K562 (cell line): ENCODE results near the gene NAA10. TPM values are rescaled to one million over a fixed set of nuclear protein-coding genes. Genes with fewer than 3 reads are reported as not detected.

Experiments used
- ATAC-seq: fragments of 200-7000 bp; cut with Tn5 transposase; 3 replicates; pipeline ENCODE4 v1.9.1; 2020; ENCODE audit warnings: moderate library complexity
- BruUV-seq: library from RNA; stranded (reverse); fragments of 400-500 nt; replicated peaks from 2 replicates; lab custom pipeline; 2021; lab: Mats Ljungman, UMichigan
- CTCF ChIA-PET: fragments of 300-600 bp; formaldehyde crosslinking; extraction: SDS; loops from one replicate; lab custom pipeline; 2021; ENCODE audit warnings: low intra/inter-chr PET ratio; lab: Yijun Ruan, JAX
- POLR2A ChIA-PET: fragments of 300-600, 350-650 bp; sonication (Branson Sonifier 250); formaldehyde crosslinking; extraction: SDS; loops from one replicate; lab custom pipeline; 2021; ENCODE audit warnings: antibody characterized with exemption, inconsistent platforms; lab: Yijun Ruan, JAX
- DNase-seq, 4 experiments: peaks; one replicate each; pipeline versions ENCODE4 v3.0.0 to v3.0.0-alpha.2; 2011 to 2018; ENCODE audit warnings: low spot score in 3 of 4, mixed read lengths in 3 of 4; ENCODE audit errors: extremely low read depth in 1 of 4
- FAIRE-seq: peaks from 2 replicates; lab custom pipeline; 2011; peaks lifted over from hg19 to GRCh38; lab: Jason Lieb, UNC
- H2AFZ ChIP-seq: 2 replicates; pipeline ENCODE4 v1.6.0; 2011; ENCODE audit warnings: low read depth, low read length, control low read depth, inconsistent platforms
- H3K27ac ChIP-seq: fragments of 200-600 bp; 3 replicates; pipeline ENCODE4 v1.8.0; 2011; ENCODE audit warnings: low read depth, mild to moderate bottlenecking, control low read depth, inconsistent platforms, low read length, moderate library complexity, mixed read lengths; ENCODE audit errors: extremely low read depth
- H3K27me3 ChIP-seq, 2 experiments: fragments of 300-600 bp in 1 of 2; 2 replicates in 1 of 2; 3 replicates in 1 of 2; pipeline versions ENCODE4 v1.6.0 to v1.8.0; 2011; ENCODE audit warnings: inconsistent platforms in 2 of 2, low read length in 2 of 2, mild to moderate bottlenecking in 1 of 2, mixed read lengths in 1 of 2, moderate library complexity in 1 of 2; ENCODE audit not compliant: control insufficient read depth in 2 of 2, insufficient read depth in 2 of 2
- H3K36me3 ChIP-seq: fragments of 300-600 bp; 3 replicates; pipeline ENCODE4 v1.8.0; 2011; ENCODE audit warnings: mild to moderate bottlenecking, low read length, inconsistent platforms; ENCODE audit not compliant: control insufficient read depth, insufficient read depth
- H3K4me1 ChIP-seq, 2 experiments: fragments of 200-600 bp in 1 of 2; replicated peaks in 1 of 2; 2 replicates in 1 of 2; 3 replicates in 1 of 2; pipeline versions ENCODE4 v1.5.1 to v1.8.0; 2011; ENCODE audit warnings: inconsistent platforms in 2 of 2, low read length in 2 of 2, mild to moderate bottlenecking in 1 of 2, mixed read lengths in 1 of 2, moderate library complexity in 1 of 2; ENCODE audit not compliant: control insufficient read depth in 2 of 2, insufficient read depth in 2 of 2
- H3K4me2 ChIP-seq: 2 replicates; pipeline ENCODE4 v1.6.1; 2011; ENCODE audit warnings: low read length, control low read depth, inconsistent platforms, mixed read lengths; ENCODE audit not compliant: insufficient read depth
- H3K4me3 ChIP-seq: fragments of 200-600 bp; sonication (generic), shearing (Covaris generic); 2 replicates; pipeline ENCODE4 v1.5.1; 2016; ENCODE audit warnings: control low read depth, inconsistent platforms
- H3K79me2 ChIP-seq: fragments of 200-600 bp; 3 replicates; pipeline ENCODE4 v1.8.0; 2011; ENCODE audit warnings: low read length, inconsistent platforms; ENCODE audit not compliant: control insufficient read depth, insufficient read depth
- H3K9ac ChIP-seq, 2 experiments: 2 replicates each; pipeline versions ENCODE4 v1.6.0 to v1.6.1; 2011; ENCODE audit warnings: low read depth in 2 of 2, low read length in 2 of 2, control low read depth in 1 of 2, inconsistent platforms in 1 of 2, mild to moderate bottlenecking in 1 of 2, mixed read lengths in 1 of 2; ENCODE audit not compliant: insufficient read depth in 1 of 2
- H3K9me1 ChIP-seq: one replicate; pipeline ENCODE4 v1.6.0; 2011; ENCODE audit warnings: inconsistent platforms, mild to moderate bottlenecking, low read length, moderate library complexity; ENCODE audit not compliant: control insufficient read depth, insufficient read depth
- H3K9me3 ChIP-seq: replicated peaks from 2 replicates; pipeline ENCODE4 v1.5.1; 2011; ENCODE audit warnings: low read depth, low read length, inconsistent platforms; ENCODE audit not compliant: control insufficient read depth, insufficient read depth
- H4K20me1 ChIP-seq: replicated peaks from 2 replicates; pipeline ENCODE4 v1.6.1; 2011; ENCODE audit warnings: low read length, inconsistent platforms, mixed read lengths; ENCODE audit not compliant: control insufficient read depth, insufficient read depth
- ARNT ChIP-seq, 2 experiments: fragments of 450-650 bp; IDR thresholded peaks; 2 replicates each; pipeline ENCODE4 v1.6.1; 2016; ENCODE audit warnings: mild to moderate bottlenecking in 1 of 2
- ATF7 ChIP-seq: fragments of 450-650 bp; IDR thresholded peaks from 2 replicates; pipeline ENCODE4 v1.7.1; 2014; ENCODE audit warnings: mild to moderate bottlenecking, moderate library complexity
- ELF1 ChIP-seq: fragments of 200-800 bp; sonication (Bioruptor generic); IDR thresholded peaks from 2 replicates; pipeline ENCODE4 v1.6.1; 2016; ENCODE audit warnings: missing genetic modification characterization, missing compliant biosample characterization
- ELF2 ChIP-seq: fragments of 250-450 bp; sonication (Bioruptor Pico); IDR thresholded peaks from 2 replicates; pipeline ENCODE4 v1.5.0; 2021; ENCODE audit warnings: mild to moderate bottlenecking
- ILK ChIP-seq: fragments of 450-650 bp; IDR thresholded peaks from 2 replicates; pipeline ENCODE4 v1.6.1; 2016; ENCODE audit warnings: missing genetic modification characterization, low read depth, mild to moderate bottlenecking, missing compliant biosample characterization, moderate library complexity, borderline replicate concordance
- KAT7 ChIP-seq: sonication (generic); formaldehyde crosslinking; IDR thresholded peaks from 2 replicates; pipeline ENCODE4 v1.8.0; 2022; ENCODE audit warnings: missing genetic modification reagents, mild to moderate bottlenecking, borderline replicate concordance
- ZNF133 ChIP-seq: fragments of 250-450 bp; sonication (Bioruptor Pico); IDR thresholded peaks from 2 replicates; pipeline ENCODE4 v1.4.0; 2020; ENCODE audit warnings: mild to moderate bottlenecking
- ZNF324 ChIP-seq: fragments of 250-450 bp; sonication (Bioruptor Pico); IDR thresholded peaks from 2 replicates; pipeline ENCODE4 v1.4.0; 2020; ENCODE audit warnings: mild to moderate bottlenecking
- ZNF354B ChIP-seq: fragments of 250-450 bp; sonication (Bioruptor Pico); IDR thresholded peaks from 2 replicates; pipeline ENCODE4 v1.4.0; 2020
- WGBS: fragments of 100-300 bp; shearing (Covaris generic); methylation state at CpG from one replicate; pipeline ENCODE4 v1.1.6; 2016; ENCODE audit warnings: low coverage, mixed read lengths; ENCODE audit not compliant: insufficient coverage; ENCODE audit errors: missing lambda C conversion rate; 5-methylcytosine and 5-hydroxymethylcytosine counted together
- in situ Hi-C: fragments of 300-500 bp; cut with MboI; formaldehyde crosslinking; loops from 4 replicates; pipeline ENCODE4 v1.15.0; 2018; ENCODE audit warnings: inconsistent platforms, mixed read lengths
- intact Hi-C: fragments of 100-400 bp; cut with micrococcal nuclease; formaldehyde crosslinking; loops from 2 replicates; pipeline ENCODE4 v1.14.2; 2022
- polyA plus RNA-seq, 8 experiments: library from polyadenylated mRNA; depleted of rRNA in 4 of 8; stranded (reverse) in 5 of 8; unstranded in 3 of 8; fragments of >200 nt; fragmentation: Nextera tagmentation in 2 of 8; fragmentation: Illumina TruSeq in 1 of 8; extraction: Ambion mirVana in 2 of 8; extraction: Trizol in 1 of 8; gene quantifications; 2 replicates each; pipeline versions ENCODE4 v1.2.1 to v1.2.3, GENCODE V29; 2011 to 2014; ENCODE audit warnings: inconsistent platforms in 1 of 8, missing spikeins in 1 of 8
- total RNA-seq, 7 experiments: library from RNA; depleted of rRNA in 6 of 7; stranded (reverse); fragments of >200 nt in 6 of 7; fragmentation: Illumina TruSeq in 2 of 7; extraction: Trizol in 2 of 7; gene quantifications; 2 replicates each; pipeline versions ENCODE4 v1.2.1 to v1.2.3, GENCODE V29; 2011 to 2021; ENCODE audit warnings: low replicate concordance in 1 of 7
- TF ChIP-seq, protein P1 (sequence below): fragments of 250-450 bp; sonication (Bioruptor Pico); IDR thresholded peaks from 2 replicates; pipeline ENCODE4 v1.9.0; 2021; ENCODE audit warnings: mild to moderate bottlenecking

Gene NAA10
- total and polyA plus RNA-seq, 9 of the 15 experiments (the other 6 are each of a cell fraction or from before 2014, with no cell fraction given): 11.1 to 250 (median 134) TPM

DNA sequence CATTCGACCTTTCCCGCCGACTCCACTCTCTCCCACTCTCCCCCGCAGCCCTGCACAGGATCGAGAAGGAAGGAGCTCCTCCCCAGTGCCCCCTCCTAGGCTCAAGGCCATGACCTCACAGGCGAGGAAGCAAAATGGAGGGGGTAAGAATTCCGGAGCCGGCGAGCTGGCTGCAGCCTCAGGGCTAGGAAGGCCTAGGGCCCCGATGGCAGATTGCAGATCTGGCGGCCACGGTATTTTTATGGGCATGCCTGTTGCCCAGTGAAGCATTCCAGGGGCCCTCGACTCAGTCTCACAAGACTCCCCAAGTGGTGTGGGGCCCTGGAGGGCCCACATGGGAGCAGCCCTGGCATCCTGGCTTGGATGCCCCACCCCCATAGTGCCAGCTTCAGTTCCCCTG lies 47.9 kb downstream of the NAA10 start:
- WGBS: 17% methylated on average over 12 of the region's 13 CpGs
- Histone ChIP-seq H3K27ac (no peak overlapping the region), H3K36me3 (no peaks in the 10 kb centered on the region), H3K9me3 (no peaks in the 10 kb centered on the region), H3K9me1 (no peaks in the 10 kb centered on the region), H4K20me1 (peaks cover 6% of the 10 kb centered on the region; the same call in 1 of the 2 replicates), H3K4me2 (no peak overlapping the region), H3K27me3 (peaks cover 0 to 23% of the 10 kb centered on the region in 2 experiments; a peak in 2 of 5 replicates), H3K79me2 (no peaks in the 10 kb centered on the region), H3K9ac (peak overlapping the region in 1 of 2 experiments; percentile 31; a peak in 1 of 4 replicates), H2AFZ (no peak overlapping the region), H3K4me3 (no peak overlapping the region), H3K4me1 (peaks cover 10 to 51% of the 10 kb centered on the region in 2 experiments)
- CTCF ChIA-PET: no interaction called here
- intact Hi-C loops: no loop called here
- POLR2A ChIA-PET: interaction anchor here (0.7 kb wide), 1 partner anchor 213 kb away, joined by 3 read pairs; the partner anchor contains the start of gene PNCK
- ATAC-seq: no peak
- BruUV-seq: no TSS peak
- in situ Hi-C loops: no loop called here
- no peak for DNase-seq
- no peak for FAIRE-seq
- TF ChIP-seq KAT7 (CRISPR knock-in tag): no peak
- TF ChIP-seq, protein P1, sequence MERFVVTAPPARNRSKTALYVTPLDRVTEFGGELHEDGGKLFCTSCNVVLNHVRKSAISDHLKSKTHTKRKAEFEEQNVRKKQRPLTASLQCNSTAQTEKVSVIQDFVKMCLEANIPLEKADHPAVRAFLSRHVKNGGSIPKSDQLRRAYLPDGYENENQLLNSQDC (CRISPR knock-in tag): no peak
- no peak for TF ChIP-seq ELF1
- no peak for TF ChIP-seq ZNF354B (CRISPR knock-in tag)
- no peak for TF ChIP-seq ARNT (IDR thresholded peaks at IDR 0.05)
- no peak for TF ChIP-seq ELF2
- TF ChIP-seq ATF7: no peak
- TF ChIP-seq ILK (tag): no peak
- no peak for TF ChIP-seq ZNF324 (CRISPR knock-in tag)
- no peak for TF ChIP-seq ZNF133 (CRISPR knock-in tag)
- TF ChIP-seq, all 486 proteins: peak for 0
